ENCODE results near the gene BBLN. TPM values are rescaled to one million over a fixed set of nuclear protein-coding genes. Genes with fewer than 3 reads are reported as not detected.

BBLN gene
- total RNA-seq, 1 experiment from 2014 or later: 74.9 TPM

DNA sequence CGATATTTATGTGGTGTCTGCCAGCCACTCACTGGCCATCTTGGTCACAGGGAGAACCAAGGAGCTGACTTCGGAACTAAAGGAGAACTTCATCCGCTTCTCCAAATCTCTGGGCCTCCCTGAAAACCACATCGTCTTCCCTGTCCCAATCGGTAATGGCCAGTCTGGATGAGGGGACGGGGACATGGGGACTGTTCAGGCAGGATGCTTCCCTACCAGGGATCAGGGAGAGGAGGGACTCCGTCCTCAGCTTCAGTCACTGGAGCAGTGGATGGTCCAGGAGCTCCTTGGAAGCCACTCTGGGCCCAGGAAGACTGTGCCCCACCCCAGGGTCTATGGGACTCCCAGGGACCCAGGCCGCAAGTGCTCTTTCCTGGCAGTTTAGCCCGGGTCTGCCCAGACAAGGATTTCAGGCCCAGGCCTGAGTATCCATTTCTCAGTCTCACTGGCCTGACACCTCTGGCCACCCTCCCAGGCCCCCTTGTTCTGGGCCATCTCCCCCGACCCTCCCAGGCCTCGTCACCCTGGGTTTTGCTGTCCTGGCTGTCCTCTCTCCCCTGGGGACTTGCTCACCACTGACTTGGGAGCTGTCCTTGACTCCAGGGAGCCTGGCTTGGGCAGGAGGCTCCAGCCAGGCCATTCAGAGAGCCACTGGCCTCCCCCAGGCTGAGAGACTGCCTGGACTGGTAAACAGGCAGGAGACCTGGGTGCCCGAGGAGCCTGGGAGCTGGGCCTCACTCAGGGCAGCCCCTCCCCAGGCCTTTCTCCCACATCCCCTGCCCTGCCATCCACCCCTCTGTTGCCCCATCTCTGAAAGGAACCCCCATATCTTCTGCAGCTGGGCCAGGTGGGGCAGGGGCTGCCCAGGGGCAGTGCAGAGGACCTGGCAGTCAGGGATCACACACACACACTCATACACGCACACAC is 7.7 kb upstream of the BBLN start:
- no peaks in the 10 kb centered on the region for H4K20me1 ChIP-seq (ENCODE audit: control insufficient read depth, insufficient read depth, insufficient read length)
- no peak overlapping the region for H4K5ac ChIP-seq (ENCODE audit: insufficient read length, low read depth, low read length)
- no CpG with 5 or more reads among the region's 13 CpGs for WGBS (ENCODE audit: extremely low coverage, insufficient read length, low lambda C conversion rate)
- no peak overlapping the region; a peak in 1 of 7 replicates for H3K27ac Mint-ChIP-seq
- no peaks in the 10 kb centered on the region for H3K79me2 ChIP-seq (ENCODE audit: insufficient read depth, low read length)
- H3K4me1 Mint-ChIP-seq: peaks cover 7 to 15% of the 10 kb centered on the region in 2 experiments
- no peak overlapping the region for H4K91ac ChIP-seq (ENCODE audit: insufficient read length, low read depth, low read length)
- no peaks in the 10 kb centered on the region for H3K23me2 ChIP-seq (ENCODE audit: insufficient read length, low read depth, low read length, poor library complexity, severe bottlenecking)
- TF ChIP-seq, protein P1, sequence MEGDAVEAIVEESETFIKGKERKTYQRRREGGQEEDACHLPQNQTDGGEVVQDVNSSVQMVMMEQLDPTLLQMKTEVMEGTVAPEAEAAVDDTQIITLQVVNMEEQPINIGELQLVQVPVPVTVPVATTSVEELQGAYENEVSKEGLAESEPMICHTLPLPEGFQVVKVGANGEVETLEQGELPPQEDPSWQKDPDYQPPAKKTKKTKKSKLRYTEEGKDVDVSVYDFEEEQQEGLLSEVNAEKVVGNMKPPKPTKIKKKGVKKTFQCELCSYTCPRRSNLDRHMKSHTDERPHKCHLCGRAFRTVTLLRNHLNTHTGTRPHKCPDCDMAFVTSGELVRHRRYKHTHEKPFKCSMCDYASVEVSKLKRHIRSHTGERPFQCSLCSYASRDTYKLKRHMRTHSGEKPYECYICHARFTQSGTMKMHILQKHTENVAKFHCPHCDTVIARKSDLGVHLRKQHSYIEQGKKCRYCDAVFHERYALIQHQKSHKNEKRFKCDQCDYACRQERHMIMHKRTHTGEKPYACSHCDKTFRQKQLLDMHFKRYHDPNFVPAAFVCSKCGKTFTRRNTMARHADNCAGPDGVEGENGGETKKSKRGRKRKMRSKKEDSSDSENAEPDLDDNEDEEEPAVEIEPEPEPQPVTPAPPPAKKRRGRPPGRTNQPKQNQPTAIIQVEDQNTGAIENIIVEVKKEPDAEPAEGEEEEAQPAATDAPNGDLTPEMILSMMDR (conservative IDR thresholded peaks at IDR 0.05): no peak
- H3K9ac ChIP-seq (ENCODE audit: extremely low read depth, insufficient read length, low read length): no peak overlapping the region
- H3K14ac ChIP-seq (ENCODE audit: insufficient read depth, low read length): no peak overlapping the region; the same call in 1 of the 2 replicates
- no peaks in the 10 kb centered on the region for H3K27me3 ChIP-seq (ENCODE audit: insufficient read depth, low read length)
- H2BK15ac ChIP-seq (ENCODE audit: low read depth, low read length): no peak overlapping the region; the same call in 1 of the 2 replicates
- no peak overlapping the region for H3K18ac ChIP-seq (ENCODE audit: insufficient read length, low read depth, low read length)
- no peak overlapping the region for H3K56ac ChIP-seq (ENCODE audit: insufficient read length, low read depth, low read length)
- no peak overlapping the region for H3K4me2 ChIP-seq (ENCODE audit: insufficient read depth, insufficient read length, low read length)
- no peaks in the 10 kb centered on the region for H3K9me3 ChIP-seq (ENCODE audit: control insufficient read depth, low read depth, low read length)
- no peak overlapping the region for H3K27ac ChIP-seq (ENCODE audit: insufficient read length, low read depth, low read length)
- DNase-seq: no peak
- H2BK12ac ChIP-seq (ENCODE audit: insufficient read length, low read depth, low read length): no peak overlapping the region
- H2BK20ac ChIP-seq (ENCODE audit: low read depth, low read length, poor library complexity, severe bottlenecking): no peak overlapping the region
- peaks cover 10% of the 10 kb centered on the region for H3K27me3 Mint-ChIP-seq (ENCODE audit: low read depth)
- no peak overlapping the region for H2BK5ac ChIP-seq (ENCODE audit: insufficient read length, low read length)
- no peaks in the 10 kb centered on the region for H3K9me3 Mint-ChIP-seq
- H3K4me1 ChIP-seq (ENCODE audit: insufficient read depth, low read length): no peaks in the 10 kb centered on the region
- no peak overlapping the region for H2BK120ac ChIP-seq (ENCODE audit: low read depth, low read length, poor library complexity, severe bottlenecking)
- H3K4me3 Mint-ChIP-seq: no peak overlapping the region
- no peaks in the 10 kb centered on the region for H3K36me3 Mint-ChIP-seq (ENCODE audit: insufficient read depth in 1 of 3, low read depth in 3 of 3)
- no peak overlapping the region for H3K4ac ChIP-seq (ENCODE audit: low read depth, low read length)
- no peak overlapping the region for H2AK5ac ChIP-seq (ENCODE audit: insufficient read length, low read length)
- H3K79me1 ChIP-seq (ENCODE audit: insufficient read depth, low read depth, low read length, poor library complexity, severe bottlenecking): no peaks in the 10 kb centered on the region
- no peak overlapping the region for H3K23ac ChIP-seq (ENCODE audit: insufficient read length, low read depth, low read length)
- H3T11ph ChIP-seq (ENCODE audit: low read length): no peak overlapping the region
- H2AFZ ChIP-seq (ENCODE audit: low read length): no peak overlapping the region
- no peak overlapping the region for H4K8ac ChIP-seq (replicated peaks; ENCODE audit: insufficient read length, low read depth, low read length)
